ENCODE results near the gene WNT9B. TPM values are rescaled to one million over a fixed set of nuclear protein-coding genes. Genes with fewer than 3 reads are reported as not detected.
A peak's percentile ranks its signal among the peaks of the same experiment; 100 is the strongest.

WNT9B gene
- total RNA-seq, 2 donors from 2014 or later, result 0.85 to 1.5 TPM

DNA sequence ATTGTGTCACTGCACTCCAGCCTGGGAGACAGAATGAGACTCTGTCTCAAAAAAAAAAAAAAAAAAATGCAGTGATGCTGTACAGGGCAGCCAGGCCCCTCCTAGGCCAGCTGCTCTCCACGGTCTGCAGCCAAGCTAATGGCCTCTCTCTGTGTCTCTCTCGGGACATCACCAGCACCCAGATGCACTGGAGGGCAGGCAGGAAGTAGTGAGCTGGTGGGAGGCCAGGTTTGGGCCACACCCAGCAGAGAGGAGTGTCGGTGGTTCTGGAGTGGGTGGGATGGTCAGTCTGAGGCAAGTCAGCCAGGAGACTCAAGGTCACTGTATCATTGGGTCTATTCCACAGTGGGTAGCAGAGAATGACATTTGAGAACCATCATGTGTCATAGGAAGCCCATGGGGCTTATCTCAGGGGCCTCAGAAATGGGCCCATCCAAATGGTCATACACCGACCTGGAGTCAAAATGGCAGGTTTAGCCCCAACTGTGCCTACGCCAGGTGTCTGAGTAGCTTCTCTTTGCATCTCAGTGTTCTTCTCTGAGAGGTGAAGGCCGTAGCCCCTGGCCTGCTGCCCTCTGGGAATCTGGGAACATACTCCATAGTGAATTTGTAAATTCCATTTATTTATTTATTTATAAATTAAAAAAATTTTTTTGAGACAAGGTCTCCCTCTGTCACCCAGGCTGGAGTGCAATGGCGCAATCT is 22.7 kb downstream of the WNT9B start:
- intact Hi-C loops (cut with DNase I), result no loop called here
- 73% methylated on average over 7 of the region's 7 CpGs for WGBS
- H3K27me3 ChIP-seq (replicated peaks; ENCODE audit: insufficient read depth), result no peaks in the 10 kb centered on the region
- no peaks in the 10 kb centered on the region for H3K4me1 ChIP-seq (replicated peaks)
- TF ChIP-seq, protein P1, sequence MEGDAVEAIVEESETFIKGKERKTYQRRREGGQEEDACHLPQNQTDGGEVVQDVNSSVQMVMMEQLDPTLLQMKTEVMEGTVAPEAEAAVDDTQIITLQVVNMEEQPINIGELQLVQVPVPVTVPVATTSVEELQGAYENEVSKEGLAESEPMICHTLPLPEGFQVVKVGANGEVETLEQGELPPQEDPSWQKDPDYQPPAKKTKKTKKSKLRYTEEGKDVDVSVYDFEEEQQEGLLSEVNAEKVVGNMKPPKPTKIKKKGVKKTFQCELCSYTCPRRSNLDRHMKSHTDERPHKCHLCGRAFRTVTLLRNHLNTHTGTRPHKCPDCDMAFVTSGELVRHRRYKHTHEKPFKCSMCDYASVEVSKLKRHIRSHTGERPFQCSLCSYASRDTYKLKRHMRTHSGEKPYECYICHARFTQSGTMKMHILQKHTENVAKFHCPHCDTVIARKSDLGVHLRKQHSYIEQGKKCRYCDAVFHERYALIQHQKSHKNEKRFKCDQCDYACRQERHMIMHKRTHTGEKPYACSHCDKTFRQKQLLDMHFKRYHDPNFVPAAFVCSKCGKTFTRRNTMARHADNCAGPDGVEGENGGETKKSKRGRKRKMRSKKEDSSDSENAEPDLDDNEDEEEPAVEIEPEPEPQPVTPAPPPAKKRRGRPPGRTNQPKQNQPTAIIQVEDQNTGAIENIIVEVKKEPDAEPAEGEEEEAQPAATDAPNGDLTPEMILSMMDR (IDR thresholded peaks at IDR 0.05), result no peak
- TF ChIP-seq POLR2AphosphoS5 (IDR thresholded peaks at IDR 0.05), result no peak
- TF ChIP-seq POLR2A (IDR thresholded peaks at IDR 0.05), result no peak
- no peaks in the 10 kb centered on the region for H3K36me3 ChIP-seq
- no peak overlapping the region for H3K27ac ChIP-seq
- no peak for DNase-seq (ENCODE audit: low spot score)
- no peaks in the 10 kb centered on the region for H3K9me3 ChIP-seq
- no peak overlapping the region for H3K4me3 ChIP-seq

DNA sequence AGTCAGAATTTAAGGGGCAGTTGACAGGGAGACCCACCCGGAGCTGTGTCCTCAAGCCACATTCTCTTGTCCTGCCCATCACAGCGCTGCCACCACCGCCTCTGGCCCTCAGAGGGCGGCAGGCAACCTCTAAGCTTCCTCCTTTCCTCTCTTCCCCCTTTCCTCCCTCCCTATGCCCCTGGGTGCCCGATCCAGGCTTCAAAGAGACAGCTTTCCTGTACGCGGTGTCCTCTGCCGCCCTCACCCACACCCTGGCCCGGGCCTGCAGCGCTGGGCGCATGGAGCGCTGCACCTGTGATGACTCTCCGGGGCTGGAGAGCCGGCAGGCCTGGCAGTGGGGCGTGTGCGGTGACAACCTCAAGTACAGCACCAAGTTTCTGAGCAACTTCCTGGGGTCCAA is 23.5 kb downstream of the WNT9B start:
- H3K4me3 ChIP-seq, result no peak overlapping the region
- no peaks in the 10 kb centered on the region for H3K36me3 ChIP-seq
- H3K27me3 ChIP-seq (replicated peaks; ENCODE audit: insufficient read depth), result no peaks in the 10 kb centered on the region
- no peak for DNase-seq (ENCODE audit: low spot score)
- TF ChIP-seq, protein P1 (IDR thresholded peaks at IDR 0.05), result no peak
- TF ChIP-seq POLR2AphosphoS5 (IDR thresholded peaks at IDR 0.05) (no peak), POLR2A (IDR thresholded peaks at IDR 0.05) (no peak)
- intact Hi-C loops (cut with DNase I), result no loop called here
- no peak overlapping the region for H3K27ac ChIP-seq
- no peaks in the 10 kb centered on the region for H3K9me3 ChIP-seq
- WGBS, result 80% methylated on average over 16 of the region's 16 CpGs
- no peaks in the 10 kb centered on the region for H3K4me1 ChIP-seq (replicated peaks)

DNA sequence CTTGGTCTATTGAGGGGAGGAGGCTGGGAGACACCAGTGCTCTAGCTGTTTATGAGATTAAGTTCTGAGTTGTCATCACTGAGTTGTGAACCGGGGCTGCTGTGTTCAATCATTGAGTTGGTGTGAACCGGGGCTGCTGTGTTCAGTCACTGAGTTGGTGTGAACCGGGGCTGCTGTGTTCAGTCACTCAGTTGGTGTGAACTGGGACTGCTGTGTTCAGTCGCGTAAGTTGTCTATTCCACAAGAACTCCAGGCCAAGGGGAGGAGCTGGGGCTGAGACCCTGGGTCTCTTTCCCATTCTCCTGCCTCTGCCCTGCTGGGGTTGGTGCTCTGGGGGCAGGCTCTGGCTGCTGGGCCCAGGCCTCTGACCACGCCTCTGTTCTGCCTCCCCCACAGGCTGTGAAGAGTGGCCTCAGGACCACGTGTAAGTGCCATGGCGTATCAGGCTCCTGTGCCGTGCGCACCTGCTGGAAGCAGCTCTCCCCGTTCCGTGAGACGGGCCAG is 24.5 kb downstream of the WNT9B start:
- Histone ChIP-seq H3K27ac (no peak overlapping the region), H3K9me3 (no peaks in the 10 kb centered on the region), H3K36me3 (no peaks in the 10 kb centered on the region), H3K4me3 (no peak overlapping the region), H3K4me1 (replicated peaks) (no peaks in the 10 kb centered on the region), H3K27me3 (replicated peaks; ENCODE audit: insufficient read depth) (no peaks in the 10 kb centered on the region)
- WGBS, result 90% methylated on average over 13 of the region's 13 CpGs
- TF ChIP-seq, protein P1 (IDR thresholded peaks at IDR 0.05), result no peak
- TF ChIP-seq POLR2AphosphoS5 (IDR thresholded peaks at IDR 0.05) (no peak), POLR2A (IDR thresholded peaks at IDR 0.05) (no peak)
- intact Hi-C loops (cut with DNase I), result no loop called here
- DNase-seq (ENCODE audit: low spot score), result no peak

DNA sequence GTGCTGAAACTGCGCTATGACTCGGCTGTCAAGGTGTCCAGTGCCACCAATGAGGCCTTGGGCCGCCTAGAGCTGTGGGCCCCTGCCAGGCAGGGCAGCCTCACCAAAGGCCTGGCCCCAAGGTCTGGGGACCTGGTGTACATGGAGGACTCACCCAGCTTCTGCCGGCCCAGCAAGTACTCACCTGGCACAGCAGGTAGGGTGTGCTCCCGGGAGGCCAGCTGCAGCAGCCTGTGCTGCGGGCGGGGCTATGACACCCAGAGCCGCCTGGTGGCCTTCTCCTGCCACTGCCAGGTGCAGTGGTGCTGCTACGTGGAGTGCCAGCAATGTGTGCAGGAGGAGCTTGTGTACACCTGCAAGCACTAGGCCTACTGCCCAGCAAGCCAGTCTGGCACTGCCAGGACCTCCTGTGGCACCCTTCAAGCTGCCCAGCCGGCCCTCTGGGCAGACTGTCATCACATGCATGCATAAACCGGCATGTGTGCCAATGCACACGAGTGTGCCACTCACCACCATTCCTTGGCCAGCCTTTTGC is 25.0 kb downstream of the WNT9B start:
- H3K36me3 ChIP-seq, result no peaks in the 10 kb centered on the region
- no peaks in the 10 kb centered on the region for H3K9me3 ChIP-seq
- no peaks in the 10 kb centered on the region for H3K4me1 ChIP-seq (replicated peaks)
- H3K4me3 ChIP-seq, result no peak overlapping the region
- no peaks in the 10 kb centered on the region for H3K27me3 ChIP-seq (replicated peaks; ENCODE audit: insufficient read depth)
- TF ChIP-seq POLR2A (IDR thresholded peaks at IDR 0.05), result no peak
- TF ChIP-seq, protein P1 (IDR thresholded peaks at IDR 0.05), result peak in 2 of 4 experiments; percentile 24 to 55
- TF ChIP-seq POLR2AphosphoS5 (IDR thresholded peaks at IDR 0.05), result peak; percentile 24
- no peak overlapping the region for H3K27ac ChIP-seq
- intact Hi-C loops (cut with DNase I), result no loop called here
- WGBS, result 52% methylated on average over 12 of the region's 12 CpGs
- DNase-seq (ENCODE audit: low spot score), result peak; percentile 44

DNA sequence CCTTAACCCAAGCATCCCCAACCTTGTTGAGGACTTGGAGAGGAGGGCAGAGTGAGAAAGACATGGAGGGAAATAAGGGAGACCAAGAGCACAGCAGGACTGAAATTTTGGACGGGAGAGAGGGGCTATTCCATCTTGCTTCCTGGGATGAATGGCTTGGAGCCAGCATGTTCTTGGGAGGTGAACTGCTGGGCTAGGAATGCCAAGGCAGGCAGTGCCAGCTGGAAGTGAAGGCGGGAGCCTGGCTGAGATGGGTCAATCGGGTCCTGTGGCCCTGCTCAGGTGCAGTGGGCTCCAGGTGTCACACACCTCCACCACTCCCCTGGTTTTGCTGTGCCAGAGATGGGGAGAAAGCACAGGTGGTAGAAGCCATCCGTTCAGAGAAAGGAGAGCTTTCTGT is 25.5 kb downstream of the WNT9B start:
- TF ChIP-seq, protein P1 (IDR thresholded peaks at IDR 0.05), result no peak
- TF ChIP-seq POLR2A (IDR thresholded peaks at IDR 0.05) (no peak), POLR2AphosphoS5 (IDR thresholded peaks at IDR 0.05) (no peak)
- Histone ChIP-seq H3K36me3 (no peaks in the 10 kb centered on the region), H3K27ac (no peak overlapping the region), H3K9me3 (no peaks in the 10 kb centered on the region), H3K4me3 (no peak overlapping the region), H3K27me3 (replicated peaks; ENCODE audit: insufficient read depth) (no peaks in the 10 kb centered on the region), H3K4me1 (replicated peaks) (no peaks in the 10 kb centered on the region)
- intact Hi-C loops (cut with DNase I), result no loop called here
- DNase-seq (ENCODE audit: low spot score), result no peak
- 46% methylated on average over 4 of the region's 4 CpGs for WGBS

Data from prostate gland (tissue), 2 donors.